WTC11 (cell line): Measurements from ENCODE around the gene AGBL1. TPM values are rescaled to one million over a fixed set of nuclear protein-coding genes. Genes with fewer than 3 reads are reported as not detected.

Source experiments
- ATAC-seq: fragments of 200-7000 bp; cut with Tn5 transposase; 2 replicates; pipeline ENCODE4 v1.10.0; 2021; ENCODE audit warnings: mild to moderate bottlenecking, moderate library complexity
- CTCF ChIA-PET: fragments of 300-600 bp; sonication (Branson Sonifier 250); formaldehyde crosslinking; loops from one replicate; lab custom pipeline; 2021; ENCODE audit warnings: antibody characterized with exemption; lab: Charles Lee
- POLR2A ChIA-PET: fragments of 350-600 bp; sonication (Branson Sonifier 250); formaldehyde crosslinking; loops from one replicate; lab custom pipeline; 2021; ENCODE audit warnings: antibody characterized with exemption; lab: Charles Lee
- DNase-seq: peaks from one replicate; pipeline ENCODE4 v3.0.0; 2021; ENCODE audit warnings: low spot score
- H3K27ac Mint-ChIP-seq: 2 replicates; pipeline ENCODE4 v1.8.0; 2021; ENCODE audit warnings: mixed read lengths
- H3K27me3 Mint-ChIP-seq: 2 replicates; pipeline ENCODE4 v1.8.0; 2021; ENCODE audit warnings: low read depth, mild to moderate bottlenecking, moderate library complexity, mixed read lengths
- H3K36me3 Mint-ChIP-seq: 2 replicates; pipeline ENCODE4 v1.8.0; 2021; ENCODE audit warnings: mixed read lengths
- H3K4me1 Mint-ChIP-seq: 2 replicates; pipeline ENCODE4 v1.8.0; 2022; ENCODE audit warnings: mixed read lengths
- H3K4me3 Mint-ChIP-seq: 2 replicates; pipeline ENCODE4 v1.8.0; 2021; ENCODE audit warnings: mild to moderate bottlenecking, moderate library complexity, mixed read lengths
- H3K9me3 Mint-ChIP-seq: 2 replicates; pipeline ENCODE4 v1.8.0; 2021; ENCODE audit warnings: mixed read lengths
- ATF1 ChIP-seq: sonication (generic); formaldehyde crosslinking; IDR thresholded peaks from 2 replicates; pipeline ENCODE4 v1.8.1; 2023; ENCODE audit warnings: mild to moderate bottlenecking, moderate library complexity, missing genetic modification reagents
- FOXK1 ChIP-seq: sonication (generic); formaldehyde crosslinking; IDR thresholded peaks from 2 replicates; pipeline ENCODE4 v1.8.0; 2022; ENCODE audit warnings: mild to moderate bottlenecking, moderate library complexity, missing genetic modification reagents
- GABPB1 ChIP-seq: sonication (generic); formaldehyde crosslinking; IDR thresholded peaks from 2 replicates; pipeline ENCODE4 v1.8.1; 2023; ENCODE audit warnings: mild to moderate bottlenecking, missing genetic modification reagents
- KAT7 ChIP-seq: sonication (generic); formaldehyde crosslinking; IDR thresholded peaks from 2 replicates; pipeline ENCODE4 v1.8.1; 2023; ENCODE audit warnings: missing genetic modification reagents, mild to moderate bottlenecking, borderline replicate concordance
- RELA ChIP-seq: sonication (generic); formaldehyde crosslinking; IDR thresholded peaks from 2 replicates; pipeline ENCODE4 v1.8.1; 2022; ENCODE audit warnings: missing genetic modification reagents, mild to moderate bottlenecking, borderline replicate concordance
- SP1 ChIP-seq: sonication (generic); formaldehyde crosslinking; conservative IDR thresholded peaks from 2 replicates; pipeline ENCODE4 v1.8.1; 2022; ENCODE audit warnings: missing genetic modification reagents
- TEAD4 ChIP-seq: sonication (generic); formaldehyde crosslinking; IDR thresholded peaks from 2 replicates; pipeline ENCODE4 v1.8.0; 2022; ENCODE audit warnings: mild to moderate bottlenecking, missing genetic modification reagents
- TP53 ChIP-seq: sonication (generic); formaldehyde crosslinking; IDR thresholded peaks from 2 replicates; pipeline ENCODE4 v1.8.1; 2023; ENCODE audit warnings: mild to moderate bottlenecking, missing genetic modification reagents
- ZBTB21 ChIP-seq: sonication (generic); formaldehyde crosslinking; IDR thresholded peaks from 2 replicates; pipeline ENCODE4 v1.8.1; 2023; ENCODE audit warnings: mild to moderate bottlenecking, missing genetic modification reagents, borderline replicate concordance
- ZNF232 ChIP-seq: sonication (generic); formaldehyde crosslinking; IDR thresholded peaks from 2 replicates; pipeline ENCODE4 v1.8.0; 2022; ENCODE audit warnings: mild to moderate bottlenecking, missing genetic modification reagents
- ZNF396 ChIP-seq: fragments of 250-450 bp; sonication (Bioruptor Pico); IDR thresholded peaks from 2 replicates; pipeline ENCODE4 v1.8.0; 2021; ENCODE audit warnings: mild to moderate bottlenecking, moderate library complexity, borderline replicate concordance
- total RNA-seq: library from RNA; stranded (reverse); gene quantifications from 3 replicates; pipeline ENCODE4 v1.2.3, GENCODE V29; 2021
- TF ChIP-seq, protein P1 (sequence below): sonication (generic); formaldehyde crosslinking; IDR thresholded peaks from 2 replicates; pipeline ENCODE4 v1.8.1; 2023; ENCODE audit warnings: mild to moderate bottlenecking, missing genetic modification reagents
- TF ChIP-seq, protein P2 (sequence below): sonication (generic); formaldehyde crosslinking; IDR thresholded peaks from 2 replicates; pipeline ENCODE4 v1.8.1; 2022; ENCODE audit warnings: mild to moderate bottlenecking, missing genetic modification reagents, moderate library complexity, borderline replicate concordance
- TF ChIP-seq, protein P3 (sequence below): sonication (generic); formaldehyde crosslinking; IDR thresholded peaks from 2 replicates; pipeline ENCODE4 v1.8.1; 2023; ENCODE audit warnings: mild to moderate bottlenecking, missing genetic modification reagents, borderline replicate concordance
- TF ChIP-seq, protein P4 (sequence below): sonication (generic); formaldehyde crosslinking; IDR thresholded peaks from 2 replicates; pipeline ENCODE4 v1.8.0; 2022; ENCODE audit warnings: mild to moderate bottlenecking, missing genetic modification reagents
- TF ChIP-seq, protein P5 (sequence below): sonication (generic); formaldehyde crosslinking; conservative IDR thresholded peaks from 2 replicates; pipeline ENCODE4 v1.8.1; 2022; ENCODE audit warnings: mild to moderate bottlenecking, missing genetic modification reagents
- TF ChIP-seq, protein P6 (sequence below): sonication (generic); formaldehyde crosslinking; IDR thresholded peaks from 2 replicates; pipeline ENCODE4 v1.8.0; 2023; ENCODE audit warnings: missing genetic modification reagents

Gene AGBL1
- total RNA-seq, 1 experiment from 2014 or later: not detected

DNA sequence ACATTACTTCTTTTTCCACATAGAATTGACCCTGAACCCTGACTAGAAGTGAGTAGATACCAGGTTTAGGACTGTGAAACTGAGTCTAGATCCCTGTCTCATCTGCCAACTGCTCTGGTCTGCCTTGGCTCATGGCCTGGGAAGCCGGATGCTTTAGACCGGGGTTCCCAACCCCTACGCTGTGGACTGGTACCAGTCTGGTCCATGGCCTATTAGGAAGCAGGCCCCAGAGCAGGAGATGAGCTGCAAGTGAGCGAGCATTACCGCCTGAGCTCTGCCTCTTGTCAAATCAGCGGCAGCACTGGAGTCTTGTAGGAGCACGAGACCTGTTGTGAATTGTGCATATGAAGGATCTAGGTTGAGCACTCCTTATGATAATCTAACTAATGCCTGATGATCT lies 734.2 kb downstream of the AGBL1 start:
- Mint-ChIP-seq H3K36me3 (peaks cover 2% of the 10 kb centered on the region), H3K4me1 (no peaks in the 10 kb centered on the region), H3K27ac (no peak overlapping the region), H3K27me3 (no peaks in the 10 kb centered on the region; the same call in 1 of the 2 replicates), H3K4me3 (no peak overlapping the region), H3K9me3 (peaks cover 5% of the 10 kb centered on the region)
- ATAC-seq: no peak
- TF ChIP-seq, protein P1, sequence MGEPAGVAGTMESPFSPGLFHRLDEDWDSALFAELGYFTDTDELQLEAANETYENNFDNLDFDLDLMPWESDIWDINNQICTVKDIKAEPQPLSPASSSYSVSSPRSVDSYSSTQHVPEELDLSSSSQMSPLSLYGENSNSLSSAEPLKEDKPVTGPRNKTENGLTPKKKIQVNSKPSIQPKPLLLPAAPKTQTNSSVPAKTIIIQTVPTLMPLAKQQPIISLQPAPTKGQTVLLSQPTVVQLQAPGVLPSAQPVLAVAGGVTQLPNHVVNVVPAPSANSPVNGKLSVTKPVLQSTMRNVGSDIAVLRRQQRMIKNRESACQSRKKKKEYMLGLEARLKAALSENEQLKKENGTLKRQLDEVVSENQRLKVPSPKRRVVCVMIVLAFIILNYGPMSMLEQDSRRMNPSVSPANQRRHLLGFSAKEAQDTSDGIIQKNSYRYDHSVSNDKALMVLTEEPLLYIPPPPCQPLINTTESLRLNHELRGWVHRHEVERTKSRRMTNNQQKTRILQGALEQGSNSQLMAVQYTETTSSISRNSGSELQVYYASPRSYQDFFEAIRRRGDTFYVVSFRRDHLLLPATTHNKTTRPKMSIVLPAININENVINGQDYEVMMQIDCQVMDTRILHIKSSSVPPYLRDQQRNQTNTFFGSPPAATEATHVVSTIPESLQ: no peak
- TF ChIP-seq, protein P2, sequence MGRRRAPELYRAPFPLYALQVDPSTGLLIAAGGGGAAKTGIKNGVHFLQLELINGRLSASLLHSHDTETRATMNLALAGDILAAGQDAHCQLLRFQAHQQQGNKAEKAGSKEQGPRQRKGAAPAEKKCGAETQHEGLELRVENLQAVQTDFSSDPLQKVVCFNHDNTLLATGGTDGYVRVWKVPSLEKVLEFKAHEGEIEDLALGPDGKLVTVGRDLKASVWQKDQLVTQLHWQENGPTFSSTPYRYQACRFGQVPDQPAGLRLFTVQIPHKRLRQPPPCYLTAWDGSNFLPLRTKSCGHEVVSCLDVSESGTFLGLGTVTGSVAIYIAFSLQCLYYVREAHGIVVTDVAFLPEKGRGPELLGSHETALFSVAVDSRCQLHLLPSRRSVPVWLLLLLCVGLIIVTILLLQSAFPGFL (CRISPR knock-in tag): no peak
- TF ChIP-seq ZBTB21 (CRISPR knock-in tag) (no peak), ZNF232 (CRISPR knock-in tag) (no peak), ATF1 (CRISPR knock-in tag) (no peak), FOXK1 (CRISPR knock-in tag) (no peak), GABPB1 (CRISPR knock-in tag) (no peak), TEAD4 (CRISPR knock-in tag) (no peak), RELA (CRISPR knock-in tag) (no peak), ZNF396 (CRISPR knock-in tag) (no peak)
- TF ChIP-seq, protein P3, sequence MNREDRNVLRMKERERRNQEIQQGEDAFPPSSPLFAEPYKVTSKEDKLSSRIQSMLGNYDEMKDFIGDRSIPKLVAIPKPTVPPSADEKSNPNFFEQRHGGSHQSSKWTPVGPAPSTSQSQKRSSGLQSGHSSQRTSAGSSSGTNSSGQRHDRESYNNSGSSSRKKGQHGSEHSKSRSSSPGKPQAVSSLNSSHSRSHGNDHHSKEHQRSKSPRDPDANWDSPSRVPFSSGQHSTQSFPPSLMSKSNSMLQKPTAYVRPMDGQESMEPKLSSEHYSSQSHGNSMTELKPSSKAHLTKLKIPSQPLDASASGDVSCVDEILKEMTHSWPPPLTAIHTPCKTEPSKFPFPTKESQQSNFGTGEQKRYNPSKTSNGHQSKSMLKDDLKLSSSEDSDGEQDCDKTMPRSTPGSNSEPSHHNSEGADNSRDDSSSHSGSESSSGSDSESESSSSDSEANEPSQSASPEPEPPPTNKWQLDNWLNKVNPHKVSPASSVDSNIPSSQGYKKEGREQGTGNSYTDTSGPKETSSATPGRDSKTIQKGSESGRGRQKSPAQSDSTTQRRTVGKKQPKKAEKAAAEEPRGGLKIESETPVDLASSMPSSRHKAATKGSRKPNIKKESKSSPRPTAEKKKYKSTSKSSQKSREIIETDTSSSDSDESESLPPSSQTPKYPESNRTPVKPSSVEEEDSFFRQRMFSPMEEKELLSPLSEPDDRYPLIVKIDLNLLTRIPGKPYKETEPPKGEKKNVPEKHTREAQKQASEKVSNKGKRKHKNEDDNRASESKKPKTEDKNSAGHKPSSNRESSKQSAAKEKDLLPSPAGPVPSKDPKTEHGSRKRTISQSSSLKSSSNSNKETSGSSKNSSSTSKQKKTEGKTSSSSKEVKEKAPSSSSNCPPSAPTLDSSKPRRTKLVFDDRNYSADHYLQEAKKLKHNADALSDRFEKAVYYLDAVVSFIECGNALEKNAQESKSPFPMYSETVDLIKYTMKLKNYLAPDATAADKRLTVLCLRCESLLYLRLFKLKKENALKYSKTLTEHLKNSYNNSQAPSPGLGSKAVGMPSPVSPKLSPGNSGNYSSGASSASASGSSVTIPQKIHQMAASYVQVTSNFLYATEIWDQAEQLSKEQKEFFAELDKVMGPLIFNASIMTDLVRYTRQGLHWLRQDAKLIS (CRISPR knock-in tag): no peak
- TF ChIP-seq, protein P4, sequence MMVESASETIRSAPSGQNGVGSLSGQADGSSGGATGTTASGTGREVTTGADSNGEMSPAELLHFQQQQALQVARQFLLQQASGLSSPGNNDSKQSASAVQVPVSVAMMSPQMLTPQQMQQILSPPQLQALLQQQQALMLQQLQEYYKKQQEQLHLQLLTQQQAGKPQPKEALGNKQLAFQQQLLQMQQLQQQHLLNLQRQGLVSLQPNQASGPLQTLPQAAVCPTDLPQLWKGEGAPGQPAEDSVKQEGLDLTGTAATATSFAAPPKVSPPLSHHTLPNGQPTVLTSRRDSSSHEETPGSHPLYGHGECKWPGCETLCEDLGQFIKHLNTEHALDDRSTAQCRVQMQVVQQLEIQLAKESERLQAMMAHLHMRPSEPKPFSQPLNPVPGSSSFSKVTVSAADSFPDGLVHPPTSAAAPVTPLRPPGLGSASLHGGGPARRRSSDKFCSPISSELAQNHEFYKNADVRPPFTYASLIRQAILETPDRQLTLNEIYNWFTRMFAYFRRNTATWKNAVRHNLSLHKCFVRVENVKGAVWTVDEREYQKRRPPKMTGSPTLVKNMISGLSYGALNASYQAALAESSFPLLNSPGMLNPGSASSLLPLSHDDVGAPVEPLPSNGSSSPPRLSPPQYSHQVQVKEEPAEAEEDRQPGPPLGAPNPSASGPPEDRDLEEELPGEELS: no peak
- POLR2A ChIA-PET: no interaction called here
- CTCF ChIA-PET: no interaction called here
- DNase-seq: no peak

DNA sequence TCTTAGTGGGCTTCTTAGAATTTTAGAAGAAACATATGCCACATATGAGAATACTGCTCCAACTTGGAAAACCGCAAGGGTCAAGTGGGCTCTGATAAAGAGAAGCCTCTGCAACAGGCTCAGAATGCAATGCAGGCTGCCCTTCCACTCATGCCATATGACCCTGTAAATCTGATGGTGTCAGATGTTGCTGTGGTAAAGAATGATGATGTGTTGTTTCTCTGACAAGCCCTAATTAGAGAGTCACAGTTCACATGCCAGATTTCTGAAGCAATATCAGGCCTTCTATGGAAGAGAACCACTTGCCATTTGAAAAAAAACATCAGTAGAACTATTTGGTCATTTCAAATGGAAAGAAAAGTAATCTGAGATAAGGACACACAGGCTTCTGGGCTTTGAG lies 749.6 kb downstream of the AGBL1 start:
- Mint-ChIP-seq H3K27me3 (no peaks in the 10 kb centered on the region), H3K9me3 (peaks cover 24% of the 10 kb centered on the region), H3K36me3 (no peaks in the 10 kb centered on the region; the same call in 1 of the 2 replicates), H3K4me3 (no peak overlapping the region), H3K4me1 (peaks cover 8% of the 10 kb centered on the region), H3K27ac (no peak overlapping the region)
- TF ChIP-seq KAT7 (CRISPR knock-in tag): no peak
- TF ChIP-seq, protein P1: no peak
- TF ChIP-seq TP53 (CRISPR knock-in tag): no peak
- TF ChIP-seq, protein P5, sequence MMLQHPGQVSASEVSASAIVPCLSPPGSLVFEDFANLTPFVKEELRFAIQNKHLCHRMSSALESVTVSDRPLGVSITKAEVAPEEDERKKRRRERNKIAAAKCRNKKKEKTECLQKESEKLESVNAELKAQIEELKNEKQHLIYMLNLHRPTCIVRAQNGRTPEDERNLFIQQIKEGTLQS (CRISPR knock-in tag): no peak
- TF ChIP-seq SP1 (CRISPR knock-in tag): no peak
- TF ChIP-seq ZNF396 (CRISPR knock-in tag): no peak
- TF ChIP-seq, protein P6, sequence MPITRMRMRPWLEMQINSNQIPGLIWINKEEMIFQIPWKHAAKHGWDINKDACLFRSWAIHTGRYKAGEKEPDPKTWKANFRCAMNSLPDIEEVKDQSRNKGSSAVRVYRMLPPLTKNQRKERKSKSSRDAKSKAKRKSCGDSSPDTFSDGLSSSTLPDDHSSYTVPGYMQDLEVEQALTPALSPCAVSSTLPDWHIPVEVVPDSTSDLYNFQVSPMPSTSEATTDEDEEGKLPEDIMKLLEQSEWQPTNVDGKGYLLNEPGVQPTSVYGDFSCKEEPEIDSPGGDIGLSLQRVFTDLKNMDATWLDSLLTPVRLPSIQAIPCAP (CRISPR knock-in tag): no peak
- POLR2A ChIA-PET: no interaction called here
- ATAC-seq (no peak), DNase-seq (no peak)
- CTCF ChIA-PET: no interaction called here
